Neural cell (in vitro differentiated cells): ENCODE measurements around the gene CDH7. TPM values are rescaled to one million over a fixed set of nuclear protein-coding genes. Genes with fewer than 3 reads are reported as not detected.

Source experiments
- H2AFZ ChIP-seq: fragments of 200-600, 300-800 bp; sonication (generic), shearing (Covaris generic); 2 replicates; pipeline ENCODE4 v1.6.0; 2014; ENCODE audit warnings: low read depth, mild to moderate bottlenecking, antibody characterized with exemption, low read length, moderate library complexity
- H3F3A ChIP-seq: fragments of 200-600 bp; shearing (Covaris generic); 2 replicates; pipeline ENCODE4 v1.6.1; 2016; ENCODE audit warnings: mild to moderate bottlenecking, moderate library complexity, mixed read lengths, antibody characterized with exemption, low read length; ENCODE audit not compliant: insufficient read depth, poor library complexity, severe bottlenecking
- H3K27ac ChIP-seq: fragments of 200-600, 300-800 bp; sonication (generic), shearing (Covaris generic); 2 replicates; pipeline ENCODE4 v1.5.1; 2014; ENCODE audit warnings: mild to moderate bottlenecking, low read length, moderate library complexity
- H3K27me3 ChIP-seq: fragments of 300-800, 200-600 bp; sonication (generic), shearing (Covaris generic); 2 replicates; pipeline ENCODE4 v1.6.0; 2014; ENCODE audit warnings: mild to moderate bottlenecking, low read depth, low read length, moderate library complexity; ENCODE audit not compliant: insufficient read depth
- H3K36me3 ChIP-seq: fragments of 300-800, 200-600 bp; sonication (generic), shearing (Covaris generic); 2 replicates; pipeline ENCODE4 v1.5.1; 2014; ENCODE audit warnings: mild to moderate bottlenecking, antibody characterized with exemption, low read length, moderate library complexity; ENCODE audit not compliant: insufficient read depth
- H3K4me2 ChIP-seq: fragments of 300-800, 200-600 bp; sonication (generic), shearing (Covaris generic); 2 replicates; pipeline ENCODE4 v1.6.0; 2014; ENCODE audit warnings: mild to moderate bottlenecking, low read length
- H3K4me3 ChIP-seq: fragments of 300-800, 200-600 bp; sonication (generic), shearing (Covaris generic); 2 replicates; pipeline ENCODE4 v1.5.1; 2014; ENCODE audit warnings: mild to moderate bottlenecking, low read length, moderate library complexity
- H3K79me2 ChIP-seq: fragments of 200-600 bp; shearing (Covaris generic); replicated peaks from 2 replicates; pipeline ENCODE4 v1.6.0; 2014; ENCODE audit warnings: mild to moderate bottlenecking, low read length, moderate library complexity; ENCODE audit not compliant: insufficient read depth
- H3K9ac ChIP-seq: fragments of 300-800, 200-600 bp; sonication (generic), shearing (Covaris generic); 2 replicates; pipeline ENCODE4 v1.6.1; 2016; ENCODE audit warnings: mild to moderate bottlenecking, low read length, mixed read lengths
- H3K9me2 ChIP-seq: fragments of 200-600 bp; shearing (Covaris generic); 2 replicates; pipeline ENCODE4 v1.6.1; 2016; ENCODE audit warnings: mild to moderate bottlenecking, low read length, mixed read lengths; ENCODE audit not compliant: insufficient read depth
- H3K9me3 ChIP-seq: fragments of 200-600, 300-800 bp; sonication (generic), shearing (Covaris generic); 2 replicates; pipeline ENCODE4 v1.6.1; 2016; ENCODE audit warnings: mild to moderate bottlenecking, mixed run types, low read length, moderate library complexity, mixed read lengths
- H4K20me1 ChIP-seq: fragments of 200-600 bp; shearing (Covaris generic); 2 replicates; pipeline ENCODE4 v1.6.1; 2016; ENCODE audit warnings: mild to moderate bottlenecking, mixed run types; ENCODE audit not compliant: insufficient read depth
- RAD21 ChIP-seq: fragments of 450-650 bp; conservative IDR thresholded peaks from 2 replicates; pipeline ENCODE4 v1.6.1; 2014; ENCODE audit warnings: antibody characterized with exemption, mild to moderate bottlenecking, moderate library complexity
- SMC3 ChIP-seq: fragments of 450-650 bp; conservative IDR thresholded peaks from 2 replicates; pipeline ENCODE4 v1.6.1; 2014; ENCODE audit warnings: antibody characterized with exemption, mild to moderate bottlenecking, moderate library complexity; ENCODE audit not compliant: poor library complexity
- TAF1 ChIP-seq: IDR thresholded peaks from 2 replicates; pipeline ENCODE4 v1.6.1; 2012; ENCODE audit warnings: low read depth
- polyA plus RNA-seq: library from polyadenylated mRNA; depleted of rRNA; stranded (reverse); fragments of >200 nt; gene quantifications from 2 replicates; pipeline ENCODE4 v1.2.3, GENCODE V29; 2014
- TF ChIP-seq, protein P1 (sequence below): IDR thresholded peaks from 2 replicates; pipeline ENCODE4 v1.6.1; 2012; ENCODE audit warnings: borderline replicate concordance
- TF ChIP-seq, protein P2 (sequence below): fragments of 450-650 bp; IDR thresholded peaks from 2 replicates; pipeline ENCODE4 v1.5.1; 2014; ENCODE audit warnings: antibody characterized with exemption, mild to moderate bottlenecking, moderate library complexity; ENCODE audit not compliant: poor library complexity, severe bottlenecking

Gene CDH7
- polyA plus RNA-seq, 1 donor from 2014 or later, result 7.4 TPM

DNA sequence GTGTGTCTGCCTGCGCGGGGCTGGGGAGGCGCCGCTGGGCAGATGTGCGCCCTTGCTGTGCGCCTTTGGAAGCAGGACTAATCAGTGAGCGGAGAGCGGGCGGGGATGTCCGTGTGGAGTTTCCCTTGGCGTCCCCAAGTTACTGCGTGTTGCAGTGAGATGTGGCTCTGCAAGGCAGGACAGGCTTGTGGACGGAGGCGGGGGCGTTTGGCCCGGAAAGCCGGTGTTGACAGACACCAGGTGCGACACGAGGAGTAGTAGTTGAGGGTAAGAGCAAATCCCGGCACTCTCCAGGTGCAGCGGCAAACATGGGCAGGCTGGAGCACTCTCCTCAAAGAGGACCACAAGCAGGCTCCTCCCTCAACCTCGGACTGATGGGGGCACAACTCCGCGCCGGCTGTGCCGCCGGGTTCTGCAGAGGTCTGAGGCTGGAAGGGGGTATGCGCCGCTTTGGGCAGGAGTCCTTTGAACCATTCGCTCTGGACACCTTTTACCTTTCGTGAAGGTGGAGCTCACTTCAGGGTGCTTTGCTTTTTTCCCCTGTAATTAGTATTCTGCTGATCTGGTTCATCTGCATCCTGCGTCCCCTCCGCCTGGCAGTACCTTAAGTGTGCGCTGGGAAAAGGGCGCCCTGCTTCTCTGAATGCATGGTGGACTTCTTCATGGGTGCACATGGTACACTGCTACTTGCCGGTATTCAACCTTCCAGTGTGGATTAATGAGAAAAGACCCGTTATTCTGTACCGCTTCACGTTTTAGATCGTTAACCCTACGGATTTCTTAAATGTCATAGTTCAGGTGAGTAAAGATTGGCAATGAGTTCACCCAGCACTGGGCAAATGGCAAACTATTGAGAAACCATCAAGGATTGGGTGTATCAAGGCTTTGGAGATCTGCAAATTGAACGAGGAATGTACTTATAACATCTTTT, 608 bp downstream of the CDH7 start:
- H3K27ac ChIP-seq, result no peak overlapping the region
- H3K36me3 ChIP-seq, result no peaks in the 10 kb centered on the region
- H2AFZ ChIP-seq, result peak overlapping the region; percentile 47
- no peaks in the 10 kb centered on the region for H4K20me1 ChIP-seq
- H3K9ac ChIP-seq, result peak overlapping the region; percentile 62
- H3F3A ChIP-seq, result peaks cover 3% of the 10 kb centered on the region
- no peaks in the 10 kb centered on the region for H3K27me3 ChIP-seq
- peak overlapping the region; percentile 82 for H3K4me3 ChIP-seq
- H3K4me2 ChIP-seq, result peak overlapping the region; percentile 46
- peaks cover 6% of the 10 kb centered on the region for H3K79me2 ChIP-seq
- peak; percentile 22 for TF ChIP-seq RAD21
- TF ChIP-seq TAF1, result peak; percentile 23
- TF ChIP-seq, protein P1, sequence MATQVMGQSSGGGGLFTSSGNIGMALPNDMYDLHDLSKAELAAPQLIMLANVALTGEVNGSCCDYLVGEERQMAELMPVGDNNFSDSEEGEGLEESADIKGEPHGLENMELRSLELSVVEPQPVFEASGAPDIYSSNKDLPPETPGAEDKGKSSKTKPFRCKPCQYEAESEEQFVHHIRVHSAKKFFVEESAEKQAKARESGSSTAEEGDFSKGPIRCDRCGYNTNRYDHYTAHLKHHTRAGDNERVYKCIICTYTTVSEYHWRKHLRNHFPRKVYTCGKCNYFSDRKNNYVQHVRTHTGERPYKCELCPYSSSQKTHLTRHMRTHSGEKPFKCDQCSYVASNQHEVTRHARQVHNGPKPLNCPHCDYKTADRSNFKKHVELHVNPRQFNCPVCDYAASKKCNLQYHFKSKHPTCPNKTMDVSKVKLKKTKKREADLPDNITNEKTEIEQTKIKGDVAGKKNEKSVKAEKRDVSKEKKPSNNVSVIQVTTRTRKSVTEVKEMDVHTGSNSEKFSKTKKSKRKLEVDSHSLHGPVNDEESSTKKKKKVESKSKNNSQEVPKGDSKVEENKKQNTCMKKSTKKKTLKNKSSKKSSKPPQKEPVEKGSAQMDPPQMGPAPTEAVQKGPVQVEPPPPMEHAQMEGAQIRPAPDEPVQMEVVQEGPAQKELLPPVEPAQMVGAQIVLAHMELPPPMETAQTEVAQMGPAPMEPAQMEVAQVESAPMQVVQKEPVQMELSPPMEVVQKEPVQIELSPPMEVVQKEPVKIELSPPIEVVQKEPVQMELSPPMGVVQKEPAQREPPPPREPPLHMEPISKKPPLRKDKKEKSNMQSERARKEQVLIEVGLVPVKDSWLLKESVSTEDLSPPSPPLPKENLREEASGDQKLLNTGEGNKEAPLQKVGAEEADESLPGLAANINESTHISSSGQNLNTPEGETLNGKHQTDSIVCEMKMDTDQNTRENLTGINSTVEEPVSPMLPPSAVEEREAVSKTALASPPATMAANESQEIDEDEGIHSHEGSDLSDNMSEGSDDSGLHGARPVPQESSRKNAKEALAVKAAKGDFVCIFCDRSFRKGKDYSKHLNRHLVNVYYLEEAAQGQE, result no peak
- peaks cover 3% of the 10 kb centered on the region for H3K9me2 ChIP-seq
- H3K9me3 ChIP-seq, result no peaks in the 10 kb centered on the region

- no peaks in the 10 kb centered on the region for H4K20me1 ChIP-seq
- no peak overlapping the region for H3K27ac ChIP-seq
- H3K79me2 ChIP-seq, result peaks cover 6% of the 10 kb centered on the region
- H3K36me3 ChIP-seq, result no peaks in the 10 kb centered on the region
- H3K9me3 ChIP-seq, result no peaks in the 10 kb centered on the region
- H3K9me2 ChIP-seq, result peaks cover under 1% of the 10 kb centered on the region
- H2AFZ ChIP-seq, result no peak overlapping the region
- H3K27me3 ChIP-seq, result no peaks in the 10 kb centered on the region
- peak overlapping the region; percentile 82 for H3K4me3 ChIP-seq
- H3K4me2 ChIP-seq, result peak overlapping the region; percentile 46
- TF ChIP-seq, protein P2, sequence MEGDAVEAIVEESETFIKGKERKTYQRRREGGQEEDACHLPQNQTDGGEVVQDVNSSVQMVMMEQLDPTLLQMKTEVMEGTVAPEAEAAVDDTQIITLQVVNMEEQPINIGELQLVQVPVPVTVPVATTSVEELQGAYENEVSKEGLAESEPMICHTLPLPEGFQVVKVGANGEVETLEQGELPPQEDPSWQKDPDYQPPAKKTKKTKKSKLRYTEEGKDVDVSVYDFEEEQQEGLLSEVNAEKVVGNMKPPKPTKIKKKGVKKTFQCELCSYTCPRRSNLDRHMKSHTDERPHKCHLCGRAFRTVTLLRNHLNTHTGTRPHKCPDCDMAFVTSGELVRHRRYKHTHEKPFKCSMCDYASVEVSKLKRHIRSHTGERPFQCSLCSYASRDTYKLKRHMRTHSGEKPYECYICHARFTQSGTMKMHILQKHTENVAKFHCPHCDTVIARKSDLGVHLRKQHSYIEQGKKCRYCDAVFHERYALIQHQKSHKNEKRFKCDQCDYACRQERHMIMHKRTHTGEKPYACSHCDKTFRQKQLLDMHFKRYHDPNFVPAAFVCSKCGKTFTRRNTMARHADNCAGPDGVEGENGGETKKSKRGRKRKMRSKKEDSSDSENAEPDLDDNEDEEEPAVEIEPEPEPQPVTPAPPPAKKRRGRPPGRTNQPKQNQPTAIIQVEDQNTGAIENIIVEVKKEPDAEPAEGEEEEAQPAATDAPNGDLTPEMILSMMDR, result no peak
- TF ChIP-seq SMC3, result no peak
- TF ChIP-seq, protein P1, result no peak
- peaks cover 3% of the 10 kb centered on the region for H3F3A ChIP-seq
- no peak overlapping the region for H3K9ac ChIP-seq
Measured at GRCh38 chr18:65752625-65753325, 2.0 kb downstream of the CDH7 start.
